ENCODE measurements around the gene SGCD. TPM values are rescaled to one million over a fixed set of nuclear protein-coding genes. Genes with fewer than 3 reads are reported as not detected.

The SGCD gene
- total RNA-seq, 4 donors from 2014 or later = 16.7 to 38.6 (median 27.7) TPM

GRCh38 chr5:156469636-156470035 lies 142.7 kb downstream of the SGCD start:
- intact Hi-C loops (cut with DNase I) = loop anchor here (10.0 kb wide), 1 partner anchor 145 kb away; the partner anchor contains the start of gene SGCD
- Histone ChIP-seq H3K9me3 (no peaks in the 10 kb centered on the region), H3K27me3 (no peaks in the 10 kb centered on the region), H3K36me3 (no peaks in the 10 kb centered on the region), H3K4me3 (no peak overlapping the region), H3K4me1 (peaks cover 20 to 38% (median 33%) of the 10 kb centered on the region in 4 donors), H3K27ac (replicated peaks in 1 of 4) (peak overlapping the region in 3 of 4 donors; percentile 5 to 32 (median 8))
- no peak for DNase-seq (ENCODE audit: extremely low spot score)
- TF ChIP-seq CTCF (IDR thresholded peaks at IDR 0.05) = no peak
- TF ChIP-seq POLR2A (IDR thresholded peaks at IDR 0.05; ENCODE audit: low read depth) = no peak
- no peak for TF ChIP-seq POLR2AphosphoS5 (IDR thresholded peaks at IDR 0.05)
- TF ChIP-seq EP300 (IDR thresholded peaks at IDR 0.05) = no peak
- WGBS = 62% methylated on average over 3 of the region's 3 CpGs

GRCh38 chr5:156471893-156472292 lies 144.9 kb downstream of the SGCD start:
- H3K4me3 ChIP-seq = no peak overlapping the region

GRCh38 chr5:156473269-156473908 lies 146.4 kb downstream of the SGCD start:
- Histone ChIP-seq H3K4me3 (no peak overlapping the region), H3K4me1 (peaks cover 38 to 66% (median 59%) of the 10 kb centered on the region in 4 donors), H3K36me3 (no peaks in the 10 kb centered on the region), H3K9me3 (no peaks in the 10 kb centered on the region), H3K27ac (replicated peaks in 1 of 4) (peak overlapping the region; percentile 63 to 78 (median 69)), H3K27me3 (no peaks in the 10 kb centered on the region)
- DNase-seq (ENCODE audit: extremely low spot score) = no peak
- intact Hi-C loops (cut with DNase I) = loop anchor here (10.0 kb wide), 1 partner anchor 149 kb away; the partner anchor contains the start of gene SGCD
- 52% methylated on average over 7 of the region's 7 CpGs for WGBS
- TF ChIP-seq POLR2AphosphoS5 (IDR thresholded peaks at IDR 0.05) (peak in 1 of 2 donors; percentile 41), EP300 (IDR thresholded peaks at IDR 0.05) (no peak)

More at GRCh38 chr5:156471893-156472292, 144.9 kb downstream of the SGCD start:
- Histone ChIP-seq H3K27ac (replicated peaks in 1 of 4) (peak overlapping the region in 3 of 4 donors; percentile 16 to 78 (median 71)), H3K27me3 (no peaks in the 10 kb centered on the region), H3K36me3 (no peaks in the 10 kb centered on the region), H3K4me1 (peaks cover 38 to 59% (median 55%) of the 10 kb centered on the region in 4 donors), H3K9me3 (no peaks in the 10 kb centered on the region)
- no peak for DNase-seq (ENCODE audit: extremely low spot score)
- 84% methylated on average over 3 of the region's 3 CpGs for WGBS
- intact Hi-C loops (cut with DNase I) = loop anchor here (10.0 kb wide), 1 partner anchor 147 kb away; the partner anchor contains the start of gene SGCD
- TF ChIP-seq CTCF (IDR thresholded peaks at IDR 0.05) (no peak), POLR2AphosphoS5 (IDR thresholded peaks at IDR 0.05) (no peak), POLR2A (IDR thresholded peaks at IDR 0.05; ENCODE audit: low read depth) (no peak), EP300 (IDR thresholded peaks at IDR 0.05) (no peak)

- WGBS = 44% methylated on average over 5 of the region's 5 CpGs
- H3K4me1 ChIP-seq = peaks cover 38 to 61% (median 59%) of the 10 kb centered on the region in 4 donors
- no peak overlapping the region for H3K4me3 ChIP-seq
- TF ChIP-seq CTCF (IDR thresholded peaks at IDR 0.05) = no peak
- TF ChIP-seq POLR2AphosphoS5 (IDR thresholded peaks at IDR 0.05) = peak; percentile 30 to 45
- H3K27me3 ChIP-seq = no peaks in the 10 kb centered on the region
- no peaks in the 10 kb centered on the region for H3K36me3 ChIP-seq
- intact Hi-C loops (cut with DNase I) = loop anchor here (10.0 kb wide), 1 partner anchor 149 kb away; the partner anchor contains the start of gene SGCD
- H3K27ac ChIP-seq (replicated peaks in 1 of 4) = peak overlapping the region; percentile 63 to 78 (median 69)
- DNase-seq (ENCODE audit: extremely low spot score) = no peak
- no peaks in the 10 kb centered on the region for H3K9me3 ChIP-seq
Observed at GRCh38 chr5:156474251-156474650, 147.3 kb downstream of the SGCD start.
